K562 (cell line): Measurements from ENCODE around the gene GRK1. TPM values are rescaled to one million over a fixed set of nuclear protein-coding genes. Genes with fewer than 3 reads are reported as not detected.

ENCODE experiments used
- ATAC-seq: fragments of 200-7000 bp; cut with Tn5 transposase; 3 replicates; pipeline ENCODE4 v1.9.1; 2020; ENCODE audit warnings: moderate library complexity
- BruUV-seq: library from RNA; stranded (reverse); fragments of 400-500 nt; replicated peaks from 2 replicates; lab custom pipeline; 2021; lab: Mats Ljungman, UMichigan
- CTCF ChIA-PET: fragments of 300-600 bp; formaldehyde crosslinking; extraction: SDS; loops from one replicate; lab custom pipeline; 2021; ENCODE audit warnings: low intra/inter-chr PET ratio; lab: Yijun Ruan, JAX
- POLR2A ChIA-PET: fragments of 300-600, 350-650 bp; sonication (Branson Sonifier 250); formaldehyde crosslinking; extraction: SDS; loops from one replicate; lab custom pipeline; 2021; ENCODE audit warnings: antibody characterized with exemption, inconsistent platforms; lab: Yijun Ruan, JAX
- DNase-seq, 4 experiments: peaks; one replicate each; pipeline versions ENCODE4 v3.0.0 to v3.0.0-alpha.2; 2011 to 2018; ENCODE audit warnings: low spot score in 3 of 4, mixed read lengths in 3 of 4; ENCODE audit errors: extremely low read depth in 1 of 4
- FAIRE-seq: peaks from 2 replicates; lab custom pipeline; 2011; peaks lifted over from hg19 to GRCh38; lab: Jason Lieb, UNC
- H2AFZ ChIP-seq: 2 replicates; pipeline ENCODE4 v1.6.0; 2011; ENCODE audit warnings: low read depth, low read length, control low read depth, inconsistent platforms
- H3K27ac ChIP-seq: fragments of 200-600 bp; 3 replicates; pipeline ENCODE4 v1.8.0; 2011; ENCODE audit warnings: low read depth, mild to moderate bottlenecking, control low read depth, inconsistent platforms, low read length, moderate library complexity, mixed read lengths; ENCODE audit errors: extremely low read depth
- H3K27me3 ChIP-seq, 2 experiments: fragments of 300-600 bp in 1 of 2; 2 replicates in 1 of 2; 3 replicates in 1 of 2; pipeline versions ENCODE4 v1.6.0 to v1.8.0; 2011; ENCODE audit warnings: inconsistent platforms in 2 of 2, low read length in 2 of 2, mild to moderate bottlenecking in 1 of 2, mixed read lengths in 1 of 2, moderate library complexity in 1 of 2; ENCODE audit not compliant: control insufficient read depth in 2 of 2, insufficient read depth in 2 of 2
- H3K36me3 ChIP-seq: fragments of 300-600 bp; 3 replicates; pipeline ENCODE4 v1.8.0; 2011; ENCODE audit warnings: mild to moderate bottlenecking, low read length, inconsistent platforms; ENCODE audit not compliant: control insufficient read depth, insufficient read depth
- H3K4me1 ChIP-seq, 2 experiments: fragments of 200-600 bp in 1 of 2; replicated peaks in 1 of 2; 2 replicates in 1 of 2; 3 replicates in 1 of 2; pipeline versions ENCODE4 v1.5.1 to v1.8.0; 2011; ENCODE audit warnings: inconsistent platforms in 2 of 2, low read length in 2 of 2, mild to moderate bottlenecking in 1 of 2, mixed read lengths in 1 of 2, moderate library complexity in 1 of 2; ENCODE audit not compliant: control insufficient read depth in 2 of 2, insufficient read depth in 2 of 2
- H3K4me2 ChIP-seq: 2 replicates; pipeline ENCODE4 v1.6.1; 2011; ENCODE audit warnings: low read length, control low read depth, inconsistent platforms, mixed read lengths; ENCODE audit not compliant: insufficient read depth
- H3K4me3 ChIP-seq: fragments of 200-600 bp; sonication (generic), shearing (Covaris generic); 2 replicates; pipeline ENCODE4 v1.5.1; 2016; ENCODE audit warnings: control low read depth, inconsistent platforms
- H3K79me2 ChIP-seq: fragments of 200-600 bp; 3 replicates; pipeline ENCODE4 v1.8.0; 2011; ENCODE audit warnings: low read length, inconsistent platforms; ENCODE audit not compliant: control insufficient read depth, insufficient read depth
- H3K9ac ChIP-seq, 2 experiments: 2 replicates each; pipeline versions ENCODE4 v1.6.0 to v1.6.1; 2011; ENCODE audit warnings: low read depth in 2 of 2, low read length in 2 of 2, control low read depth in 1 of 2, inconsistent platforms in 1 of 2, mild to moderate bottlenecking in 1 of 2, mixed read lengths in 1 of 2; ENCODE audit not compliant: insufficient read depth in 1 of 2
- H3K9me1 ChIP-seq: one replicate; pipeline ENCODE4 v1.6.0; 2011; ENCODE audit warnings: inconsistent platforms, mild to moderate bottlenecking, low read length, moderate library complexity; ENCODE audit not compliant: control insufficient read depth, insufficient read depth
- H3K9me3 ChIP-seq: replicated peaks from 2 replicates; pipeline ENCODE4 v1.5.1; 2011; ENCODE audit warnings: low read depth, low read length, inconsistent platforms; ENCODE audit not compliant: control insufficient read depth, insufficient read depth
- H4K20me1 ChIP-seq: replicated peaks from 2 replicates; pipeline ENCODE4 v1.6.1; 2011; ENCODE audit warnings: low read length, inconsistent platforms, mixed read lengths; ENCODE audit not compliant: control insufficient read depth, insufficient read depth
- CHD2 ChIP-seq: IDR thresholded peaks from 2 replicates; pipeline ENCODE4 v1.6.1; 2011; ENCODE audit warnings: low read depth, low read length
- NCOR1 ChIP-seq: fragments of 450-650 bp; IDR thresholded peaks from 2 replicates; pipeline ENCODE4 v1.6.1; 2016; ENCODE audit warnings: mild to moderate bottlenecking, moderate library complexity
- PHF21A ChIP-seq: fragments of 450-650 bp; IDR thresholded peaks from 2 replicates; pipeline ENCODE4 v1.6.1; 2017; ENCODE audit warnings: low read depth, borderline replicate concordance
- ZEB2 ChIP-seq: fragments of 450-650 bp; IDR thresholded peaks from 2 replicates; pipeline ENCODE4 v1.6.1; 2016
- WGBS: fragments of 100-300 bp; shearing (Covaris generic); methylation state at CpG from one replicate; pipeline ENCODE4 v1.1.6; 2016; ENCODE audit warnings: low coverage, mixed read lengths; ENCODE audit not compliant: insufficient coverage; ENCODE audit errors: missing lambda C conversion rate; 5-methylcytosine and 5-hydroxymethylcytosine counted together
- in situ Hi-C: fragments of 300-500 bp; cut with MboI; formaldehyde crosslinking; loops from 4 replicates; pipeline ENCODE4 v1.15.0; 2018; ENCODE audit warnings: inconsistent platforms, mixed read lengths
- intact Hi-C: fragments of 100-400 bp; cut with micrococcal nuclease; formaldehyde crosslinking; loops from 2 replicates; pipeline ENCODE4 v1.14.2; 2022
- polyA plus RNA-seq, 8 experiments: library from polyadenylated mRNA; depleted of rRNA in 4 of 8; stranded (reverse) in 5 of 8; unstranded in 3 of 8; fragments of >200 nt; fragmentation: Nextera tagmentation in 2 of 8; fragmentation: Illumina TruSeq in 1 of 8; extraction: Ambion mirVana in 2 of 8; extraction: Trizol in 1 of 8; gene quantifications; 2 replicates each; pipeline versions ENCODE4 v1.2.1 to v1.2.3, GENCODE V29; 2011 to 2014; ENCODE audit warnings: inconsistent platforms in 1 of 8, missing spikeins in 1 of 8
- total RNA-seq, 7 experiments: library from RNA; depleted of rRNA in 6 of 7; stranded (reverse); fragments of >200 nt in 6 of 7; fragmentation: Illumina TruSeq in 2 of 7; extraction: Trizol in 2 of 7; gene quantifications; 2 replicates each; pipeline versions ENCODE4 v1.2.1 to v1.2.3, GENCODE V29; 2011 to 2021; ENCODE audit warnings: low replicate concordance in 1 of 7
- TF ChIP-seq, protein P1 (sequence below): fragments of 450-650 bp; formaldehyde crosslinking; IDR thresholded peaks from 2 replicates; pipeline ENCODE4 v1.4.0; 2022; ENCODE audit warnings: missing genetic modification characterization
- TF ChIP-seq, protein P2 (sequence below): fragments of 450-650 bp; IDR thresholded peaks from 2 replicates; pipeline ENCODE4 v1.6.1; 2018; ENCODE audit warnings: mild to moderate bottlenecking, low read depth; ENCODE audit not compliant: partially characterized antibody

Gene GRK1
- total and polyA plus RNA-seq, 9 of the 15 experiments (the other 6 are each of a cell fraction or from before 2014, with no cell fraction given), result 0.09 TPM; not detected in 8

DNA sequence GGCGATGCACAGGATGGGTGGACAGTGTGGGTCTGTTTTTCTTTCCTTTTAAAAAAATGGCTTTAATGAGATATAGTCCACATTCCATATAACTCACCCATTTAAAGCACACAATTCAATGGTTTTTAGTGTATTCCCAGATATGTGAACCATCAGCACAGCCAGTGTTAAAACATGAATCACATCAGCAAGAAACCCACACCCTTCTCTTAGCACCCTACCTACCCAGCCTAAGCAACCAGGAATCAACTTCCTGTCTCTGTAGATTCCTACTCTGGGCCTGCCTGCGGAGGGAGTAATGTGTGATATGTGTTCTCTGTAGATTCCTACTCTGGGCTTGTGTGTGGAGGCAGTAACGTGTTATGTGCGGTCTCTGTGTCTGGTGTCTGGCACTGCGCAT is 103.9 kb downstream of the GRK1 start:
- Histone ChIP-seq H3K4me2 (no peak overlapping the region), H3K9ac (no peak overlapping the region), H4K20me1 (0 out of 2 replicates have a peak, but pooled peaks cover 5% of the 10 kb centered on the region), H3K9me1 (no peaks in the 10 kb centered on the region), H3K36me3 (no peaks in the 10 kb centered on the region), H3K79me2 (no peaks in the 10 kb centered on the region), H2AFZ (no peak overlapping the region), H3K4me3 (no peak overlapping the region), H3K27me3 (peaks cover 17 to 51% of the 10 kb centered on the region in 2 experiments), H3K4me1 (peaks cover 0 to 3% of the 10 kb centered on the region in 2 experiments; a peak in 2 of 5 replicates), H3K9me3 (no peaks in the 10 kb centered on the region; the same call in 1 of the 2 replicates), H3K27ac (no peak overlapping the region)
- ChIA-PET CTCF (no interaction called here), POLR2A (no interaction called here)
- in situ Hi-C loops, result no loop called here
- BruUV-seq, result no TSS peak
- FAIRE-seq (no peak), DNase-seq (no peak)
- intact Hi-C loops, result no loop called here
- WGBS, result 9% methylated on average over 5 of the region's 5 CpGs
- TF ChIP-seq NCOR1 (no peak), PHF21A (no peak), CHD2 (no peak), ZEB2 (no peak)
- TF ChIP-seq, protein P1, sequence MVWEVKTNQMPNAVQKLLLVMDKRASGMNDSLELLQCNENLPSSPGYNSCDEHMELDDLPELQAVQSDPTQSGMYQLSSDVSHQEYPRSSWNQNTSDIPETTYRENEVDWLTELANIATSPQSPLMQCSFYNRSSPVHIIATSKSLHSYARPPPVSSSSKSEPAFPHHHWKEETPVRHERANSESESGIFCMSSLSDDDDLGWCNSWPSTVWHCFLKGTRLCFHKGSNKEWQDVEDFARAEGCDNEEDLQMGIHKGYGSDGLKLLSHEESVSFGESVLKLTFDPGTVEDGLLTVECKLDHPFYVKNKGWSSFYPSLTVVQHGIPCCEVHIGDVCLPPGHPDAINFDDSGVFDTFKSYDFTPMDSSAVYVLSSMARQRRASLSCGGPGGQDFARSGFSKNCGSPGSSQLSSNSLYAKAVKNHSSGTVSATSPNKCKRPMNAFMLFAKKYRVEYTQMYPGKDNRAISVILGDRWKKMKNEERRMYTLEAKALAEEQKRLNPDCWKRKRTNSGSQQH (CRISPR knock-in tag), result no peak
- TF ChIP-seq, protein P2, sequence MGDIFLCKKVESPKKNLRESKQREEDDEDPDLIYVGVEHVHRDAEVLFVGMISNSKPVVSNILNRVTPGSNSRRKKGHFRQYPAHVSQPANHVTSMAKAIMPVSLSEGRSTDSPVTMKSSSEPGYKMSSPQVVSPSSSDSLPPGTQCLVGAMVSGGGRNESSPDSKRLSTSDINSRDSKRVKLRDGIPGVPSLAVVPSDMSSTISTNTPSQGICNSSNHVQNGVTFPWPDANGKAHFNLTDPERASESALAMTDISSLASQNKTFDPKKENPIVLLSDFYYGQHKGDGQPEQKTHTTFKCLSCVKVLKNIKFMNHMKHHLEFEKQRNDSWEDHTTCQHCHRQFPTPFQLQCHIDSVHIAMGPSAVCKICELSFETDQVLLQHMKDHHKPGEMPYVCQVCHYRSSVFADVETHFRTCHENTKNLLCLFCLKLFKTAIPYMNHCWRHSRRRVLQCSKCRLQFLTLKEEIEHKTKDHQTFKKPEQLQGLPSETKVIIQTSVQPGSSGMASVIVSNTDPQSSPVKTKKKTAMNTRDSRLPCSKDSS, result no peak
- TF ChIP-seq, all 486 proteins: peak for 0
- ATAC-seq, result no peak
